HG02973 (cell line): ENCODE data around the gene RPS26.
"Not testable (repeated sequence)": the region's sequence is repeated elsewhere in the genome, so short reads cannot be mapped to it uniquely, and the experiment has no call there.

Experiments used
- ATAC-seq: cut with Tn5 transposase; IDR thresholded peaks from one replicate; pipeline ENCODE4 v1.9.1; 2021; ENCODE audit warnings: moderate library complexity; ENCODE audit not compliant: unreplicated experiment

RPS26 gene

DNA sequence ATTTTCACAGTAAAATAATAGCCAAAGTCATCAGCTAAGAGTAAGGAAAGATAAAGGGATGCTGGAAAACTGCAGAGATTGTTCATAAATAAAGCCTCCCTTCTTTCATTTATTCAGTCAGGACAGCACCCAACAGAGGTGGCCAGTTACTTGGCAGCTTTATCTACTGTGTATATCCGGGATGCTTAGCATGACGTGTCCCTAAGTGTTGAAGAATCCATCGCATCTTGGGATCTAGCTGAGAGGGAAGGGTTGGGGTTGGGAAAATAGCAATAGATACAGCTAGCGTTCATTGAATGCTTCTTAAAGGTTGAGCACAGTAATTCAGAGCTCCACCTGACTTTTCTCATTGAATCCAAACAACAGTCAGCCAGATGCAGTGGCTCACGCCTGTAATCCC is 32.7 kb downstream of the RPS26 start:
- no peak for ATAC-seq

DNA sequence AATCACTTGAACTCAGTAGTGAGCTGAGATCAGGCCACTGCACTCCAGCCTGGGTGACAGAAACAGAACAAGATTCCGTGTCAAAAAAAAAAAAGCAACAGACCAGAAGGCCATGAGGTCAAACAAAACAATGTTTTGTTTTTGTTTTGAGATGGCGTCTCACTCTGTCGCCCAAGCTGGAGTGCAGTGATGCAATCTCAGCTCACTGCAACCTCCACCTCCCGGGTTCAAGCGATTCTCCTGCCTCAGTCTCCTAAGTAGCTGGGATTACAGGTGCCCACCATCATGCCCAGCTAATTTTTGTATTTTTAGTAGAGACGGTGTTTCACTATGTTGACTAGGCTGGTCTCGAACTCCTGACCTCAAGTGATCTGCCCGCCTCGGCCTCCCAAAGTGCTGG is 36.2 kb downstream of the RPS26 start:
- not testable (repeated sequence) for ATAC-seq

DNA sequence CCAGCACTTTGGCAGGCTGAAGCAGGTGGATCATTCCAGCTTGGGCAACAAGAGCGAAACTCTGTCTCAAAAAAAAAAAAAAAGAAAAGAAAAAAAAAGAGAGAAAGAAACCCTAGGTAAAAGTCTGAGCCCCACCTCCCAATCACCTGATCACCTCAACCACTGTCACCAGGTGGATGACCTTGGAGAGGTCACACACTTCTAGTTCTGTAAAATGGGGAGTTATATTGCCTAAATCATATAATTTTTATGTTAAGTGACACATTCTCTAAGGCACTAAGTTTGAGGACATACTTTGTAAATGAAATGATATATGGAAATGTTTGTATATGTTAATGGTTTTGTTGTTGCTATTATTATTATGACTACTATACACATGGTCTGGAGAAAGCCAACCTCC is 36.7 kb downstream of the RPS26 start:
- ATAC-seq, result no peak

DNA sequence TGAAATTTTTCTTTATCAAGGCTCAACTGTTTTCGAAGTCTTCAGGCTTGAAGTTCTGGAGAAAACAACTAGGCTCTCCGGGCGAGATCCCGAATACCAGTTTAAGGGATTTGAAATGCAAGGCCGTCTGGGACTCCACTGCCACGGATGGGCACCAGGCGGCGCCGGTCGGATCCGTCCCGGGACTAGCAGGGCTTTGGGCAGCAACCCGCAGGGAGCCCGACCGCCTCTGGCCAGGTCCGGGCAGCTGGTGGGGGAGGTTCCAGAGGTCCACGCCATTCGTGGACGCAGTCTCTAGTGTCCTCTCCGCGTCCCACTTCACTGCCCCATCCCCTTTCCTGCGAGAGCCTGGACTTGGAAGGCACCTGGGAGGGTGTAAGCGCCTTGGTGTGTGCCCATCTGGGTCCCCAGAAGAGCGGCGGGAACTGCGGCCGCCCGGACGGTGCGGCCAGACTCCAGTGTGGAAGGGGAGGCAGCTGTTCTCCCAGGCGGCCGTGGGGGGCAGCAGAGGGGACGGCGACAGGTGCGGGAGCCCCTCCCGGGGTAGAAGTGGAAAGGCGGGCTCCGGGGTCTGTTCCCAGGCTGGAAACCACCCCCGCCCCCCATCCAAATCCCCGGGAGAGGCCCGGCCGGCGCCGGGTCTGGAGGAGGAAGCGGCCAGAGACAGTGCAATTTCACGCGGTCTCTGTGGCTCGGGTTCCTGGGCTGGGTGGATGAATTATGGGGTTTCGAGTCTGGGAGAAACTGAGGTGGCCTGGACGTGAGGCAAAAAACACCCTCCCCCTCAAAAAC is 37.4 kb downstream of the RPS26 start:
- no peak for ATAC-seq

DNA sequence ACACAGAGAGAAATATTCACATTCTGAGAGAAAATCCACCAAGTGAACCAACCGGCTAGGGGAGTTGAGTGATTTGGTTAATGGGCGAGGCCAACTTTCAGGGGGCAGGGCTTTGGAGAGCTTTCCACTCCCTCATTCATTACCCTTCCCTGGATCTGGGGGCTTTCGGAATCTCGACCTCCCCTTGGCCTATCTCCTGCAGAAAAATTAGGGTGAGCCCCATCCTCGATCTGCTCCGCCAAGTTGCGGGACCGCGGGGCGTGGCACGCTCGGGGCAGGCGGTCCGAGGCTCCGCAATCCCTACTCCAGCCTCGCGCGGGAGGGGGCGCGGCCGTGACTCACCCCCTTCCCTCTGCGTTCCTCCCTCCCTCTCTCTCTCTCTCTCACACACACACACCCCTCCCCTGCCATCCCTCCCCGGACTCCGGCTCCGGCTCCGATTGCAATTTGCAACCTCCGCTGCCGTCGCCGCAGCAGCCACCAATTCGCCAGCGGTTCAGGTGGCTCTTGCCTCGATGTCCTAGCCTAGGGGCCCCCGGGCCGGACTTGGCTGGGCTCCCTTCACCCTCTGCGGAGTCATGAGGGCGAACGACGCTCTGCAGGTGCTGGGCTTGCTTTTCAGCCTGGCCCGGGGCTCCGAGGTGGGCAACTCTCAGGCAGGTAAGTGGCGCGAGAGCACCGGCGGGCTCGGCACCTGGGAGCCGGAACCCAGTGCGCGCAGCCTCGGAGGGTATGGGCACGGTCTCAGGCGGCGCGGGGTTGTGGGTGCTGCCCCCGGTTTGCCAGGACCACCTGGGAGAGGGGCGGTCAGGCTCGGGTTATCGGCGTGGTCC is 38.2 kb downstream of the RPS26 start, which contains the start of gene ERBB3:
TSS of gene ERBB3 (plus strand) at position 443 of the 833 bp plus-strand sequence. CDS start at position 579, 136 bp downstream.
- ATAC-seq, result peak; percentile 44

DNA sequence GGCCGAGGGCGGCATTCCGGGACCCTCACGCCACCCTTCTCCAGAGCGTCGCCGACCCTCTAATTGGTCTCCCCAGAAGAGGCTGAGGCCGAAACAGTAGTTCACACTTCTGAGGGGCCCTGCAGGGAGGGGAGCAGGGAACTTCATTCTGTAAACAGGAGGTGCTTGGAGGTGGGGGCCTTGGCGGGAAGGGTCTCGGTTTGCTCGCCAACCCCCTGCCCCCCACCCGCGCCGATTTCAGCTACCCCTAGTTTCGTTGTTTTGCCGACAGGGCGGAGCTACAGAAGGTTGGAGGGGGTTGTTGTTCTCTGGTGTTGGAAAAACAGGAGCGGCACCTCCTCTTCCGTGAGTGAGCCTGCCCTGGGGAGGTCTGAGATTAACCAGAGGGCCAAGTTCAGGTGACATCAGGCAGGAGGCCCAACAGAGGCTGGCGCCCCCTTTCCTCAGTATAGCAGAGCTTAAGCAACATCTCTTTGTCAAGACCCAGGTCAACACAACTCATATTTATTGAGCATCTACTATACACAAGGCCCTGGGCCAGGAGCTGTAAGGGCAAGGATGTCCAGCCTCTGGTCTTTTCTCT is 38.9 kb downstream of the RPS26 start:
- no peak for ATAC-seq

DNA sequence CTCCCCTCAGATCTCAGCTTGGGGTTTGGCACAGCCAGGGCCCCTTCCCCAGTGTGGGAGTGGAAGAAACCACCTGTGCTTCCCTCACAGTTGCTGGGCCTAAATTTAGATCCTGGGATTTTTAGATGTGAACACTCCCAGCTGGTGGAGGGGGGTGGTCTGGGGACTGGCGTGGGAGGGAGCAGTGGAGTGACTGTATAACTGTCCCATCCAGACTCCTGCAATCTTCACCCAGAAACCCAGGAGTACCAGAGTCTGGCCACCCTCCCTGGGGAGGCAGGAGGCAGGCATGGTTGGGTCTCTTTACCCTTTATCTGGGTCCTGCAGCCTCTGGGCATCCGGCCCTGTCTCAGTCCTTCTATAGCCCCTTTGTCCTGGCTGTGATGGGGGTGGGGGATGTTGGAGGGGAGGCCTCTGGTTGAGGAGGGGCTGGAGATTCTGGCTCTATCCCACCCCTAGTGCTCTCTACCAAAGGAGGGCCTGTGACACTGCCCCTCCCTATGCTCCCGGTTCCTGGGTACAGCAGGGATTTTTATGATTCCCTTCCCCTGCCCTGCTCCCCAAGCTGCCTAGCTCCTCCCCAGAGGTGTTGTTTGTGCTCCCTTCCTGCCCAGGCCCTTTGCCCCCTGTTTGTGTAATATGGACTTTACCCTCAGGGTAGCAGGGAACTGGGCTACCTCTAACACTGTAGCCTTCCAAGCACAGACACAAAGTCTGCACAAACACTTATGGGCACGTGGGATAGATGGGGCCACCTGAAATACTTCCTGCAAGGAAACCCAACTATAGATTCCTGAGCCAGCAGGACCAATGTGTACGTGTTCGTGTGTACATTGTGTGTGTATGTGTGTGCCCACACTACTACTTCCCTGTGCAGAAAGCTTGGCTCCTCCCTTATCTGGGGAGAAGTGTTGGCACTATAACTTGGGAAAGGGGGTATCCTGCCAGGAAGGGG is 40.0 kb downstream of the RPS26 start:
- no peak for ATAC-seq

DNA sequence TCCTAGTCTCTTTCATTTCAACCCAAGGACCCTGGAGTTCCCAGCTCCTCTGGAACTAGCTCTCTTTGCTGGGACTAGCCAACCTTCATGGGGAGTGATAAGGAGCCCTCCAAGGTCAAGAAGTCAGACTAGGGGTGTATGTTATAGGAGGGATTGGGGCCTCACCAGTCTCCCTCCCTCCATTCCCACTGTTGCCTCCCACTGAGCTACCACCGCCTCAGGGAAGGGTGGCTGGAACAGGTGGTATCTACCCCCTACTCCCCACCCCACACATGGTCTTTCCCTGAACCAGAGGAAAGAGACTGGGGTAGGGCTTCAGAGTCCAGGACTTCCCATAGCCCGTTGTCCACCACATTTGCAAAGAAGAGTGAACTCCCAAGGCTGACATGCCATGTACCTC is 40.7 kb downstream of the RPS26 start:
- no peak for ATAC-seq

DNA sequence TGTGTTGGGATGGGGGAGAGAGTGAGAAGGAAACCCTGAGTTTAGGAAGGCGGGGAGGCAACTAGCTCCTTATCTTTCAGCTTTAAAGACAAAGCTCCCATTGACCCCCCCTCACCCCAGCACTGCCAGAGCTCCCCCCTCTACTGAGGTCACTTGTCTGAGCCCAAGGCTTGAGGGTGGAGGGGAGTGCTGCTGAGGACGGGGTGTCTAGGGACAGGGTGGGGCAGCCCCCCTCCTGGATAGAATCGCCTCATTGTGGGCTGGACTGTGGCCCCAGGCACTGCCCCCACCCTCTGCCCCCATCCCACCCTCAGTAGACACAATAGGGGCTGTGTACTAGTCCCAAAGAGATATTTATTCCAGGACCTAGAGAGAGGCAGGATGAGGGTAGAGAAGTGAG is 41.2 kb downstream of the RPS26 start:
- no peak for ATAC-seq

DNA sequence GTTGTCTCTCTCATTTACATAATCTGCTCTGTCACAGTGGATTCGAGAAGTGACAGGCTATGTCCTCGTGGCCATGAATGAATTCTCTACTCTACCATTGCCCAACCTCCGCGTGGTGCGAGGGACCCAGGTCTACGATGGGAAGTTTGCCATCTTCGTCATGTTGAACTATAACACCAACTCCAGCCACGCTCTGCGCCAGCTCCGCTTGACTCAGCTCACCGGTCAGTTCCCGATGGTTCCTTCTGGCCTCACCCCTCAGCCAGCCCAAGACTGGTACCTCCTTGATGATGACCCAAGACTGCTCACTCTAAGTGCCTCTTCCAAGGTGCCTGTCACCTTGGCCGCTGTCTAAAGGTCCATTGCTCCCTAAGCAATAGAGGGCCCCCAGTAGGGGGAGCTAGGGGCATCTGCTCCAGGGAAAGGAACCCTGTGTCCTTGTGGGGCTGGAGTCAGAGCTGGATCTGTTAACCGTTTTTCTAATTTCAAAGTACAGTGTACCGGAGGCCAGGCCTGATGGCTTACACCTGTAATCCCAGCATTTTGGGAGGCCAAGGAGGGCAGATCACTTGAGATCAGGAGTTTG is 43.3 kb downstream of the RPS26 start:
- ATAC-seq, result no peak

DNA sequence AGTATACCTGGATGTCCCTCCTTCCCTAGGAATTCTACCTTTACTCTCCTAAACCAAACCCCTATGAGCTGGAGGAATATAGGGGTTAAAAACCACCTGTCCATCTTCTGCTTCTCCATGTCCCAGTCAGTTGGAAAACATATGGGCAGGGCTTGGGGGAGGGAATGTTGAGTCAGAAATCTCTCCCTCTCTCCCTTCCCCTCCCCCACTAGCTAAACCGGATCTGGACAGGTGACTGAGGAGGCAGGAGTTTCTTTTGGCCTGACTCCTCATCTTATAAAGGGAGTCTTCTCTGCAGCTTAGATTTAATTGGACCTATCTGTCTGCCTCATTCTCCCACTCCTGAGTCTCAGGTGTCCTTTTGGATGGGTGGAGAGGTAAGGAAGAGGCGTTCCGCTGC is 44.4 kb downstream of the RPS26 start:
- ATAC-seq, result no peak

DNA sequence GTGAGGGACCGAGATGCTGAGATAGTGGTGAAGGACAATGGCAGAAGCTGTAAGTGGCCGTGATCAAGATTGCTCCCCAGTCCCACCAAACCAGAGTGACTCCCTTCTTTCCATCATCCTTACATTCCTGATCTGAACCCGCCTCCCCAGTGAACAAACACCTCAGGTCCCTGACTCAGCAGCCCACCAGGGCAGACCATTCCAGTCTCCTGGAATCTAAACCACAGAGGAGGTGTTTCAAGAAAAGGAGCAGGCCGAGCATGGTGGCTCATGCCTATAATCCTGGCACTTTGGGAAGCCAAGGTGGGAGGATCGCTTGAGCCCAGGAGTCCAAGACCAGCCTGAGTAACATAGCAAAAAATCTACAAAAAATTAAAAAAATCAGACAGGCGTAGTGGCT is 44.9 kb downstream of the RPS26 start:
- ATAC-seq, result no peak

DNA sequence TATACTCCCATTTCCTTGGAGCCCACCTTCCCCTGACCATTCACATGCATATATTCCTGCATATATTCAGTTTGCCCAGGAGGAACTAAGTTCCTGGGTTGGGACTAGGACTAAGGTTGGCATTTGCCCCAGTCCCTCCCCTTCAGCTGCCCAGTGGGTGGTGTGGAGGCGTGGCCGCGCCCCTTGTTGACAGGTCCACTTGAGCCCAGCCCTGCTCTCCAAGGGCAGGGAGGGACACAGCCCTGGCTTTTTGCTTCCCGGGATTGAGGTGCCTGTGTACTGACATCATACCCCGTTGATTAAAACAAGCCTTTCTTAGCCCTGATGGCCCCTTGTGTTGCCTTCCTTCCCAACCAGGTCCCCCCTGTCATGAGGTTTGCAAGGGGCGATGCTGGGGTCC is 45.5 kb downstream of the RPS26 start:
- ATAC-seq, result no peak
